ENCODE results near the gene FBXL17. TPM values are rescaled to one million over a fixed set of nuclear protein-coding genes. Genes with fewer than 3 reads are reported as not detected.

FBXL17 gene
- total and polyA plus RNA-seq, 4 donors = 2.1 to 14.1 (median 6.3) TPM

- TF ChIP-seq CTCF (IDR thresholded peaks at IDR 0.05; ENCODE audit: low read depth, low read length, missing input control) (no peak), GABPA (IDR thresholded peaks at IDR 0.05 in 1 of 2, conservative IDR thresholded peaks at IDR 0.05 in 1 of 2) (no peak), FOXA2 (IDR thresholded peaks at IDR 0.05) (no peak), RXRA (IDR thresholded peaks at IDR 0.05) (no peak), FOXA1 (IDR thresholded peaks at IDR 0.05) (no peak), NR2F2 (IDR thresholded peaks at IDR 0.05) (no peak), MAX (IDR thresholded peaks at IDR 0.05) (no peak)
Measured at GRCh38 chr5:107935645-107936044, 446.3 kb downstream of the FBXL17 start (continued).

- no peak for DNase-seq (ENCODE audit: low spot score)
- Histone ChIP-seq H3K36me3 (ENCODE audit: control insufficient read depth in 4 of 4, insufficient read depth in 3 of 4, low read depth in 1 of 4, low read length in 3 of 4) (no peaks in the 10 kb centered on the region), H3K4me1 (ENCODE audit: control insufficient read depth in 4 of 4, insufficient read depth in 4 of 4, low read length in 3 of 4) (no peaks in the 10 kb centered on the region), H3K4me3 (ENCODE audit: low read depth in 1 of 3, low read length in 3 of 3) (no peak overlapping the region), H3K9me3 (ENCODE audit: control insufficient read depth in 4 of 4, low read length in 3 of 4) (no peaks in the 10 kb centered on the region), H3K27ac (ENCODE audit: low read depth in 1 of 2, low read length in 2 of 2) (no peak overlapping the region), H3K27me3 (ENCODE audit: control insufficient read depth in 4 of 4, insufficient read depth in 4 of 4, low read length in 3 of 4) (no peaks in the 10 kb centered on the region), H3K9ac (ENCODE audit: low read depth in 1 of 2, low read length in 2 of 2) (no peak overlapping the region)
- WGBS = 94% methylated on average over 3 of the region's 3 CpGs
- TF ChIP-seq TAF1 (conservative IDR thresholded peaks at IDR 0.05) (no peak), EGR1 (IDR thresholded peaks at IDR 0.05; ENCODE audit: low read depth in 2 of 2) (no peak)
Measured at GRCh38 chr5:107933326-107933725, 448.6 kb downstream of the FBXL17 start.

- Histone ChIP-seq H3K27me3 (ENCODE audit: control insufficient read depth in 4 of 4, insufficient read depth in 4 of 4, low read length in 3 of 4) (no peaks in the 10 kb centered on the region), H3K27ac (ENCODE audit: low read depth in 1 of 2, low read length in 2 of 2) (no peak overlapping the region), H3K4me3 (ENCODE audit: low read depth in 1 of 3, low read length in 3 of 3) (no peak overlapping the region), H3K36me3 (ENCODE audit: control insufficient read depth in 4 of 4, insufficient read depth in 3 of 4, low read depth in 1 of 4, low read length in 3 of 4) (no peaks in the 10 kb centered on the region), H3K4me1 (ENCODE audit: control insufficient read depth in 4 of 4, insufficient read depth in 4 of 4, low read length in 3 of 4) (no peaks in the 10 kb centered on the region), H3K9me3 (ENCODE audit: control insufficient read depth in 4 of 4, low read length in 3 of 4) (no peaks in the 10 kb centered on the region), H3K9ac (ENCODE audit: low read depth in 1 of 2, low read length in 2 of 2) (no peak overlapping the region)
- WGBS = 81% methylated on average over 1 of the region's 1 CpG
- no peak for DNase-seq (ENCODE audit: low spot score)
- TF ChIP-seq HNF4A (conservative IDR thresholded peaks at IDR 0.05) (no peak), ATF3 (IDR thresholded peaks at IDR 0.05) (no peak), NR2F2 (IDR thresholded peaks at IDR 0.05) (no peak), FOXA1 (IDR thresholded peaks at IDR 0.05) (no peak), RXRA (IDR thresholded peaks at IDR 0.05) (no peak), ZBTB33 (IDR thresholded peaks at IDR 0.05) (no peak), YY1 (IDR thresholded peaks at IDR 0.05) (no peak), FOXA2 (IDR thresholded peaks at IDR 0.05) (no peak), MAX (IDR thresholded peaks at IDR 0.05) (no peak), CTCF (IDR thresholded peaks at IDR 0.05; ENCODE audit: low read depth, low read length, missing input control) (no peak), EGR1 (IDR thresholded peaks at IDR 0.05; ENCODE audit: low read depth in 2 of 2) (no peak), SP1 (IDR thresholded peaks at IDR 0.05) (no peak), TAF1 (conservative IDR thresholded peaks at IDR 0.05) (no peak), REST (IDR thresholded peaks at IDR 0.05) (no peak)
Measured at GRCh38 chr5:107930891-107931290, 451.0 kb downstream of the FBXL17 start.

Data from liver (tissue), 9 donors.